ENCODE measurements around the gene MAP2K1.

MAP2K1 gene

GRCh38 chr15:66394472-66394871, 7.8 kb downstream of the MAP2K1 start:
- DNase-seq = no peak

- DNase-seq = no peak
Observed at GRCh38 chr15:66394915-66395314, 8.2 kb downstream of the MAP2K1 start.

GRCh38 chr15:66399276-66399675, 12.6 kb downstream of the MAP2K1 start:
- no peak for DNase-seq

GRCh38 chr15:66400351-66400774, 13.7 kb downstream of the MAP2K1 start:
- DNase-seq = no peak

GRCh38 chr15:66401130-66402021, 14.7 kb downstream of the MAP2K1 start:
- DNase-seq = no peak

- no peak for DNase-seq
Observed at GRCh38 chr15:66402761-66403284, 16.1 kb downstream of the MAP2K1 start.

- DNase-seq = no peak
Observed at GRCh38 chr15:66403323-66403722, 16.6 kb downstream of the MAP2K1 start.

- DNase-seq = no peak
Observed at GRCh38 chr15:66404122-66404521, 17.4 kb downstream of the MAP2K1 start.

- DNase-seq = no peak
Observed at GRCh38 chr15:66404532-66404931, 17.8 kb downstream of the MAP2K1 start.

GRCh38 chr15:66405007-66405406, 18.3 kb downstream of the MAP2K1 start:
- DNase-seq = no peak

- no peak for DNase-seq
Observed at GRCh38 chr15:66405615-66406014, 18.9 kb downstream of the MAP2K1 start.

- DNase-seq = no peak
Observed at GRCh38 chr15:66408254-66408653, 21.5 kb downstream of the MAP2K1 start.

GRCh38 chr15:66408675-66409282, 22.1 kb downstream of the MAP2K1 start:
- no peak for DNase-seq

- no peak for DNase-seq
Observed at GRCh38 chr15:66409565-66410108, 22.9 kb downstream of the MAP2K1 start.

GRCh38 chr15:66411190-66411589, 24.5 kb downstream of the MAP2K1 start:
- DNase-seq = no peak

- DNase-seq = no peak
Observed at GRCh38 chr15:66412220-66412619, 25.5 kb downstream of the MAP2K1 start.

- DNase-seq = no peak
Observed at GRCh38 chr15:66413579-66413978, 26.9 kb downstream of the MAP2K1 start.

GRCh38 chr15:66415360-66415759, 28.6 kb downstream of the MAP2K1 start:
- no peak for DNase-seq

GRCh38 chr15:66417736-66418135, 31.0 kb downstream of the MAP2K1 start:
- no peak for DNase-seq

GRCh38 chr15:66419471-66419870, 32.8 kb downstream of the MAP2K1 start:
- DNase-seq = no peak

GRCh38 chr15:66422347-66422746, 35.6 kb downstream of the MAP2K1 start:
- no peak for DNase-seq

GRCh38 chr15:66423149-66423548, 36.4 kb downstream of the MAP2K1 start:
- no peak for DNase-seq

GRCh38 chr15:66424963-66425612, 38.4 kb downstream of the MAP2K1 start:
- no peak for DNase-seq

Measured in DMS79 treated with DMSO at 0.1 percent for 48 hours (cell line).